Vagina (tissue), 2 donors: Measurements from ENCODE around the gene LRGUK. TPM values are rescaled to one million over a fixed set of nuclear protein-coding genes. Genes with fewer than 3 reads are reported as not detected.

Experiments
- DNase-seq, 2 donors: peaks; one replicate each; pipeline ENCODE4 v3.0.0-alpha.2; 2017; ENCODE audit errors: extremely low spot score in 2 of 2
- H3K27ac ChIP-seq: fragments of 200-600 bp; sonication (generic); one replicate; pipeline ENCODE4 v1.5.1; 2019
- H3K27me3 ChIP-seq: fragments of 200-600 bp; sonication (generic); one replicate; pipeline ENCODE4 v1.5.1; 2019
- H3K36me3 ChIP-seq, 2 donors: fragments of 200-600 bp; sonication (generic); one replicate each; pipeline ENCODE4 v1.5.1; 2017 to 2019
- H3K4me1 ChIP-seq: fragments of 200-600 bp; sonication (generic); one replicate; pipeline ENCODE4 v1.5.1; 2019
- H3K4me3 ChIP-seq, 2 donors: fragments of 200-600 bp; sonication (generic); 1 replicate in 1 of 2; 2 replicates in 1 of 2; pipeline ENCODE4 v1.5.1; 2016 to 2019
- H3K9me3 ChIP-seq: fragments of 200-600 bp; sonication (generic); one replicate; pipeline ENCODE4 v1.5.1; 2019
- POLR2A ChIP-seq, 2 donors: fragments of 450-650 bp; IDR thresholded peaks; one replicate each; pipeline ENCODE4 v1.6.1; 2017; ENCODE audit warnings: antibody characterized with exemption in 2 of 2, mild to moderate bottlenecking in 2 of 2, moderate library complexity in 2 of 2
- POLR2AphosphoS5 ChIP-seq, 2 donors: sonication (generic); formaldehyde crosslinking; IDR thresholded peaks; one replicate each; pipeline ENCODE4 v1.9.0; 2017; ENCODE audit warnings: antibody characterized with exemption in 2 of 2, mild to moderate bottlenecking in 2 of 2, low read depth in 1 of 2; ENCODE audit not compliant: insufficient read depth in 1 of 2
- intact Hi-C: fragments of 100-400 bp; cut with DNase I; formaldehyde crosslinking; loops from one replicate; pipeline ENCODE4 v1.15.1; 2023
- total RNA-seq: library from RNA; depleted of rRNA; stranded (reverse); fragments of >200 nt; gene quantifications from one replicate; pipeline ENCODE4 v1.2.3, GENCODE V29; 2016
- TF ChIP-seq, protein P1 (sequence below), 3 experiments: fragments of 450-650 bp in 2 of 3; fragments of 200-600 bp in 1 of 3; sonication (generic) in 1 of 3; IDR thresholded peaks; one replicate each; pipeline ENCODE4 v1.5.1; 2017 to 2019; ENCODE audit warnings: antibody characterized with exemption in 3 of 3, mild to moderate bottlenecking in 2 of 3, moderate library complexity in 2 of 3

LRGUK gene
- total RNA-seq, 1 donor from 2014 or later: 2.9 TPM

DNA sequence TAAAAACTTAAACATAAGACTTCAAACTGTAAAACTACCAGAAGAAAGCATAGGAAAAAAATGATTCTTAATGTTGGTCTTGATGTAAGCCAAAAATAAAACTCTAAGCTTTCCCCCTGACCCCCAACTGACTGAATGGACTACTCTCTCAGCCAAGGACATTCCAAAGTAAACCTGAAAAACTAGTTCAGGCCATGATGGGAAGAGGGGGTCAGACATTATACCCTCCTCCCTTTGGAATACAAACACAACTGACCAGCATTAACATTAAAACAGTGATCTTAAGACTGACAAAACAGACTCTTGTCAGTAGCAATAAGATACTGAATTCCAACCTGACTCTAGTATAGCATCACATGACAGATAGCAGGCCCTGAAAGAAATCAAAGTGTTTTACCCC lies 13.5 kb upstream of the LRGUK start:
- no peaks in the 10 kb centered on the region for H3K27me3 ChIP-seq
- H3K36me3 ChIP-seq: no peaks in the 10 kb centered on the region
- no peak overlapping the region for H3K27ac ChIP-seq
- no peak overlapping the region for H3K4me3 ChIP-seq
- TF ChIP-seq, protein P1, sequence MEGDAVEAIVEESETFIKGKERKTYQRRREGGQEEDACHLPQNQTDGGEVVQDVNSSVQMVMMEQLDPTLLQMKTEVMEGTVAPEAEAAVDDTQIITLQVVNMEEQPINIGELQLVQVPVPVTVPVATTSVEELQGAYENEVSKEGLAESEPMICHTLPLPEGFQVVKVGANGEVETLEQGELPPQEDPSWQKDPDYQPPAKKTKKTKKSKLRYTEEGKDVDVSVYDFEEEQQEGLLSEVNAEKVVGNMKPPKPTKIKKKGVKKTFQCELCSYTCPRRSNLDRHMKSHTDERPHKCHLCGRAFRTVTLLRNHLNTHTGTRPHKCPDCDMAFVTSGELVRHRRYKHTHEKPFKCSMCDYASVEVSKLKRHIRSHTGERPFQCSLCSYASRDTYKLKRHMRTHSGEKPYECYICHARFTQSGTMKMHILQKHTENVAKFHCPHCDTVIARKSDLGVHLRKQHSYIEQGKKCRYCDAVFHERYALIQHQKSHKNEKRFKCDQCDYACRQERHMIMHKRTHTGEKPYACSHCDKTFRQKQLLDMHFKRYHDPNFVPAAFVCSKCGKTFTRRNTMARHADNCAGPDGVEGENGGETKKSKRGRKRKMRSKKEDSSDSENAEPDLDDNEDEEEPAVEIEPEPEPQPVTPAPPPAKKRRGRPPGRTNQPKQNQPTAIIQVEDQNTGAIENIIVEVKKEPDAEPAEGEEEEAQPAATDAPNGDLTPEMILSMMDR (IDR thresholded peaks at IDR 0.05): no peak
- no peak for TF ChIP-seq POLR2AphosphoS5 (IDR thresholded peaks at IDR 0.05; ENCODE audit: insufficient read depth in 1 of 2, low read depth in 1 of 2)
- TF ChIP-seq POLR2A (IDR thresholded peaks at IDR 0.05): no peak
- no peaks in the 10 kb centered on the region for H3K4me1 ChIP-seq
- intact Hi-C loops: loop anchor here (2.0 kb wide), 1 partner anchor 15 kb away; no protein-coding TSS in a partner anchor
- H3K9me3 ChIP-seq: no peaks in the 10 kb centered on the region
- no peak for DNase-seq

- Histone ChIP-seq H3K4me1 (no peaks in the 10 kb centered on the region), H3K4me3 (no peak overlapping the region), H3K27me3 (no peaks in the 10 kb centered on the region), H3K27ac (no peak overlapping the region), H3K36me3 (no peaks in the 10 kb centered on the region), H3K9me3 (no peaks in the 10 kb centered on the region)
- intact Hi-C loops: loop anchor here (2.0 kb wide), 1 partner anchor 16 kb away; no protein-coding TSS in a partner anchor
- TF ChIP-seq, protein P1 (IDR thresholded peaks at IDR 0.05): no peak
- TF ChIP-seq POLR2A (IDR thresholded peaks at IDR 0.05): no peak
- TF ChIP-seq POLR2AphosphoS5 (IDR thresholded peaks at IDR 0.05; ENCODE audit: insufficient read depth in 1 of 2, low read depth in 1 of 2): no peak
- DNase-seq: no peak
Measured at GRCh38 chr7:134114992-134115391, 12.1 kb upstream of the LRGUK start.

- TF ChIP-seq POLR2AphosphoS5 (IDR thresholded peaks at IDR 0.05; ENCODE audit: insufficient read depth in 1 of 2, low read depth in 1 of 2): no peak
- no peak for TF ChIP-seq POLR2A (IDR thresholded peaks at IDR 0.05)
- TF ChIP-seq, protein P1 (IDR thresholded peaks at IDR 0.05): no peak
- no peaks in the 10 kb centered on the region for H3K4me1 ChIP-seq
- H3K9me3 ChIP-seq: no peaks in the 10 kb centered on the region
- H3K27me3 ChIP-seq: no peaks in the 10 kb centered on the region
- intact Hi-C loops: no loop called here
- no peaks in the 10 kb centered on the region for H3K36me3 ChIP-seq
- DNase-seq: no peak
- no peak overlapping the region for H3K4me3 ChIP-seq
- H3K27ac ChIP-seq: no peak overlapping the region
Measured at GRCh38 chr7:134120405-134120804, 6.7 kb upstream of the LRGUK start.

GRCh38 chr7:134121632-134122139 lies 5.5 kb upstream of the LRGUK start:
- Histone ChIP-seq H3K27ac (no peak overlapping the region), H3K9me3 (no peaks in the 10 kb centered on the region), H3K36me3 (no peaks in the 10 kb centered on the region), H3K4me1 (peaks cover 3% of the 10 kb centered on the region), H3K4me3 (no peak overlapping the region), H3K27me3 (no peaks in the 10 kb centered on the region)
- TF ChIP-seq, protein P1 (IDR thresholded peaks at IDR 0.05): no peak
- TF ChIP-seq POLR2A (IDR thresholded peaks at IDR 0.05): no peak
- TF ChIP-seq POLR2AphosphoS5 (IDR thresholded peaks at IDR 0.05; ENCODE audit: insufficient read depth in 1 of 2, low read depth in 1 of 2): no peak
- no peak for DNase-seq
- intact Hi-C loops: no loop called here

DNA sequence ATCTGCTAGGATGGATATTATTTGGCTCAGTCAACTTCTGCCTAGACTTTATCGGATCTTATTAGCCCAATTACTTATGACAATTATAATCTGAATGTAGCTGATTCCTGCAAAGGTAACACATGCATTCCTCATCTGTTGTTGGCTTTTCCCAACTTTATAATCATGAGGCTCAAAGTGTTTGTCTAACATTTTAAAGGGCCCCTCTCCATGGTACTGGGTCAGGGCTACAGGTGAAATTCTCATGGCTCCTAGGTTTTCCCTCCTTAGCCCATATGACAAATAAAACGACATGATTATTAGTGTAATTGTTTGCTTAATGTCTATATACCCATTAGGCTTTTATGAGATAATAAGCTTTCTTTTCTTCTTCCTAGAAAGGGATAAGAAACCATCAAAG lies 4.2 kb upstream of the LRGUK start:
- no peaks in the 10 kb centered on the region for H3K36me3 ChIP-seq
- H3K9me3 ChIP-seq: no peaks in the 10 kb centered on the region
- no peak overlapping the region for H3K27ac ChIP-seq
- no peak for TF ChIP-seq POLR2AphosphoS5 (IDR thresholded peaks at IDR 0.05; ENCODE audit: insufficient read depth in 1 of 2, low read depth in 1 of 2)
- TF ChIP-seq, protein P1 (IDR thresholded peaks at IDR 0.05): no peak
- TF ChIP-seq POLR2A (IDR thresholded peaks at IDR 0.05): no peak
- no peak for DNase-seq
- peaks cover 16% of the 10 kb centered on the region for H3K4me1 ChIP-seq
- no peak overlapping the region for H3K4me3 ChIP-seq
- intact Hi-C loops: no loop called here
- H3K27me3 ChIP-seq: no peaks in the 10 kb centered on the region
